OCI-LY7 (cell line): Measurements from ENCODE around the gene ATXN1.

Source experiments
- EZH2phosphoT487 ChIP-seq: fragments of 200-600 bp; sonication (generic); IDR thresholded peaks from 2 replicates; pipeline ENCODE4 v1.6.1; 2018; ENCODE audit warnings: low read depth, borderline replicate concordance, mild to moderate bottlenecking, mixed run types, antibody characterized with exemption, low read length, moderate library complexity, mixed read lengths
- TF ChIP-seq, protein P1 (sequence below): fragments of 200-600 bp; sonication (generic); conservative IDR thresholded peaks from 2 replicates; pipeline ENCODE4 v1.5.1; 2014; ENCODE audit warnings: mild to moderate bottlenecking, antibody characterized with exemption, low read length, moderate library complexity, mixed read lengths

GRCh38 chr6:16399695-16400094 lies 361.6 kb downstream of the ATXN1 start:
- TF ChIP-seq, protein P1, sequence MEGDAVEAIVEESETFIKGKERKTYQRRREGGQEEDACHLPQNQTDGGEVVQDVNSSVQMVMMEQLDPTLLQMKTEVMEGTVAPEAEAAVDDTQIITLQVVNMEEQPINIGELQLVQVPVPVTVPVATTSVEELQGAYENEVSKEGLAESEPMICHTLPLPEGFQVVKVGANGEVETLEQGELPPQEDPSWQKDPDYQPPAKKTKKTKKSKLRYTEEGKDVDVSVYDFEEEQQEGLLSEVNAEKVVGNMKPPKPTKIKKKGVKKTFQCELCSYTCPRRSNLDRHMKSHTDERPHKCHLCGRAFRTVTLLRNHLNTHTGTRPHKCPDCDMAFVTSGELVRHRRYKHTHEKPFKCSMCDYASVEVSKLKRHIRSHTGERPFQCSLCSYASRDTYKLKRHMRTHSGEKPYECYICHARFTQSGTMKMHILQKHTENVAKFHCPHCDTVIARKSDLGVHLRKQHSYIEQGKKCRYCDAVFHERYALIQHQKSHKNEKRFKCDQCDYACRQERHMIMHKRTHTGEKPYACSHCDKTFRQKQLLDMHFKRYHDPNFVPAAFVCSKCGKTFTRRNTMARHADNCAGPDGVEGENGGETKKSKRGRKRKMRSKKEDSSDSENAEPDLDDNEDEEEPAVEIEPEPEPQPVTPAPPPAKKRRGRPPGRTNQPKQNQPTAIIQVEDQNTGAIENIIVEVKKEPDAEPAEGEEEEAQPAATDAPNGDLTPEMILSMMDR = no peak
- no peak for TF ChIP-seq EZH2phosphoT487
